Retinal pigment epithelial cell (primary cell): ENCODE measurements around the gene PACC1.
"Not testable (repeated sequence)": the region's sequence is repeated elsewhere in the genome, so short reads cannot be mapped to it uniquely, and the experiment has no call there.

Source experiments
- DNase-seq: peaks from one replicate; pipeline ENCODE4 v3.0.0-alpha.2; 2010; ENCODE audit warnings: low read depth
- H3K4me3 ChIP-seq: 2 replicates; pipeline ENCODE4 v1.5.1; 2011; ENCODE audit warnings: mild to moderate bottlenecking, low read length, control low read depth, moderate library complexity
- TF ChIP-seq, protein P1 (sequence below): conservative IDR thresholded peaks from 2 replicates; pipeline ENCODE4 v1.5.1; 2011; ENCODE audit warnings: low read depth, low read length, control low read depth, inconsistent platforms

Gene PACC1

DNA sequence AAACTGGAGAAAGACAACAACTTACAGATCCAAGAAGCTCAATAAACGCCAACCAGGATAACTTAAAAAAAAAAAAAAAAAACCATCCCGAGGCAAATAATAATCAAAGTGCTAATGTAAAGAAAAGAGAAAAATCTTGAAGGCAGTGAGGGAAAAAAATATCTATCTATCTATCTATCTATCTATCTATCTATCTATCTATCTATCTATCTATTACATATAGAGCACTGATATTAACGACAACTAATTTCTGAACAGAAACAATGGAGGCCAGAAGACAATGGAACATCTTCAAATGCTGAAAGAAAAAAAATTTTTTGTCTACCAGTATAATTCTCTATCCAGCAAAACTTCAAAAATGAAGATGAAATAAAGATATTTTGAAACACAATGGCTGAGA lies 18.0 kb downstream of the PACC1 start:
- no peak overlapping the region for H3K4me3 ChIP-seq
- no peak for DNase-seq
- TF ChIP-seq, protein P1, sequence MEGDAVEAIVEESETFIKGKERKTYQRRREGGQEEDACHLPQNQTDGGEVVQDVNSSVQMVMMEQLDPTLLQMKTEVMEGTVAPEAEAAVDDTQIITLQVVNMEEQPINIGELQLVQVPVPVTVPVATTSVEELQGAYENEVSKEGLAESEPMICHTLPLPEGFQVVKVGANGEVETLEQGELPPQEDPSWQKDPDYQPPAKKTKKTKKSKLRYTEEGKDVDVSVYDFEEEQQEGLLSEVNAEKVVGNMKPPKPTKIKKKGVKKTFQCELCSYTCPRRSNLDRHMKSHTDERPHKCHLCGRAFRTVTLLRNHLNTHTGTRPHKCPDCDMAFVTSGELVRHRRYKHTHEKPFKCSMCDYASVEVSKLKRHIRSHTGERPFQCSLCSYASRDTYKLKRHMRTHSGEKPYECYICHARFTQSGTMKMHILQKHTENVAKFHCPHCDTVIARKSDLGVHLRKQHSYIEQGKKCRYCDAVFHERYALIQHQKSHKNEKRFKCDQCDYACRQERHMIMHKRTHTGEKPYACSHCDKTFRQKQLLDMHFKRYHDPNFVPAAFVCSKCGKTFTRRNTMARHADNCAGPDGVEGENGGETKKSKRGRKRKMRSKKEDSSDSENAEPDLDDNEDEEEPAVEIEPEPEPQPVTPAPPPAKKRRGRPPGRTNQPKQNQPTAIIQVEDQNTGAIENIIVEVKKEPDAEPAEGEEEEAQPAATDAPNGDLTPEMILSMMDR = no peak

DNA sequence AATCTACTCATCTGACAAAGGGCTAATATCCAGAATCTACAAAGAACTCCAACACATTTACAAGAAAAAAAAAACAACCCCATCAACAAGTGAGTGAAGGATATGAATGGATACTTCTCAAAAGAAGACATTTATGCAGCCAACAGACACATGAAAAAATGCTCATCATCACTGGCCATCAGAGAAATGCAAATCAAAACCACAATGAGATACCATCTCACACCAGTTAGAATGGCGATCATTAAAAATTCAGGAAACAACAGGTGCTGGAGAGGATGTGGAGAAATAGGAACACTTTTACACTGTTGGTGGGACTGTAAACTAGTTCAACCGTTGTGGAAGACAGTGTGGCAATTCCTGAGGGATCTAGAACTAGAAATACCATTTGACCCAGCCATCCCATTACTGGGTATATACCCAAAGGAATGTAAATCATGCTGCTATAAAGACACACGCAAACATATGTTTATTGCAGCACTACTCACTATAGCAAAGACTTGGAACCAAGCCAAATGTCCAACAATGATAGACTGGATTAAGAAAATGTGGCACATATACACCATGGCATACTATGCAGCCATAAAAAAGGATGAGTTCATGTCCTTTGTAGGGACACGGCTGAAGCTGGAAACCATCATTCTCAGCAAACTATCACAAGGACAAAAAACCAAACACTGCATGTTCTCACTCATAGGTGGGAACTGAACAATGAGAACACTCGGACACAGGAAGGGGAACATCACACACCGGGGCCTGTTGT lies 18.8 kb downstream of the PACC1 start:
- H3K4me3 ChIP-seq, DNase-seq: not testable (repeated sequence)

DNA sequence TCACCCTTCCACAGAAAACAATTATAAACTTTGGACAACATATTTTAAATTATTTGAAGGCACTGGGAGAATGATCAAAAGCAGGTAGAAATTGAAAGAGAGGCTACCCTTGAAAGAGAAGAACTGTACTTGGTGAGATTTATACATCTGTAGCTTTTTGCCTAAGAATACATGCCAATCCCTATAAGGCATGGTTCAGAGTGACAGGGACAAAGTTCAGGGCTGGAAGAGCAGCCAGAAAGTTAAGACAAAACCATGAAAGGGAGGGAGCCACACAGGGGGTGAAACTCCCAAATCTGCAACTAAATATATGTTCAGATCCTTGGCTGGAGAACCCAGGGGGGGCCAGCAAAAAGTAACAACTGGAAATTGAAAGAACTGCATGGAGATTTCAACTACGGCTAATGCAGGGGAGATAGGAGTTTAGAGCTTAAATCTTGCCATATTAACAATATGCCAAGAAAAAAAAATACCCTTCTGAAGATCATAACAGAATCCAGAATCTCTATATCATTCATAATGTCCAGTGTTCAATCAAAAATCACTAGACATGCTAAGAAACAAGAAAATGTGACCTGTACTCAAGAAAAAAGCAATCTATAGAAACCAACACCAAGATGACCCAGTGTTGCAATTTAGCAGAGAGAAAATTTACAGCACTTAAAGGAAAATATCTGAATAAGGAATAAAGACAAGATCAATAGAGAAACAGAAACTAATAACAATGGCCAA lies 25.5 kb downstream of the PACC1 start:
- no peak for DNase-seq
- TF ChIP-seq, protein P1 = no peak

DNA sequence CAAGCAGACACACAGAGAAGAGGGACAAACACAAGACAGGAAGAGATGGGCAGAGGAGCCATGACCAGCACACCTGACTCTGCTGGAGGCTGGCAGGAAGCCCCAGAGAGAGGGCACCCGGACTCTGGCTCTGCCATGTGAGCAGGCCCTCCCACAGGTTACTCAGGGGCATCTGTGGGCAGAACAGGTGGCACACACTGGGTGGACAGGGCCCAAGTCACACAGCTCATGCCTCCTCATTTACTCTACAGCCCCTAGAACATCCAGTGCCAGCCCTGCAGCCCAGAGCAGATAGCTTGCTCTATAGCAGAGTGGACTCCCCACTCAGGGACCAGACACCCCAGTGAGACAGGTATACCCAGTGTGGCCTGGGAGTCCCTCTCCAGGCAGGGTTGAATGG lies 28.7 kb downstream of the PACC1 start:
- H3K4me3 ChIP-seq = no peak overlapping the region
- no peak for DNase-seq
- TF ChIP-seq, protein P1 = no peak

More for the DNA sequence above, 25.5 kb downstream of the PACC1 start:
- no peak overlapping the region for H3K4me3 ChIP-seq

- no peak for DNase-seq
- TF ChIP-seq, protein P1 = no peak
- H3K4me3 ChIP-seq = no peak overlapping the region
Observed at GRCh38 chr1:212381397-212382035, 33.2 kb downstream of the PACC1 start.

DNA sequence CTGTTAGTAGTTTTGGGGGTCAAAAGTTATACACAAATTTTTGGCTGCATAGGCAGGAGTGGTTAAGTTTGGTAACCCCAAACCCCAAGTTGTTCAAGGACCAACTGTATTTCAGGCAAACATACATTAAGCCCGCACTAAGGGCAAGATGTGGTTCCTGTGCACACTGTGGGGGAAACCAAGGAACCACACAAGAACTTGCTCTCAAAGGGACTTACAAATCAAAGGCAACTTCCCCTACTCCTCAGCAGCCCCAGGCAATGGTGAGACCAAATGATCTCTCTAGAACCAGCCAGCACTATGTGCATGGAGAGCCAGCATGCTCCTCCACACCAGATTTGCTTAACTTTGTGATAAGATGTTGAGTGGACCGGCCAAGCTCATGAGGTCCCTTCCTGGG lies 35.3 kb downstream of the PACC1 start:
- TF ChIP-seq, protein P1 = no peak
- H3K4me3 ChIP-seq = no peak overlapping the region
- no peak for DNase-seq

GRCh38 chr1:212377644-212378043 lies 37.0 kb downstream of the PACC1 start:
- DNase-seq = no peak
- H3K4me3 ChIP-seq = no peak overlapping the region
- TF ChIP-seq, protein P1 = no peak
